ENCODE results near the gene DAAM1. TPM values are rescaled to one million over a fixed set of nuclear protein-coding genes. Genes with fewer than 3 reads are reported as not detected.

Gene DAAM1
- total RNA-seq, 3 donors from 2014 or later (not counting 1 experiment from before 2014, with no cell fraction given): 10.9 to 31.4 (median 12.6) TPM

DNA sequence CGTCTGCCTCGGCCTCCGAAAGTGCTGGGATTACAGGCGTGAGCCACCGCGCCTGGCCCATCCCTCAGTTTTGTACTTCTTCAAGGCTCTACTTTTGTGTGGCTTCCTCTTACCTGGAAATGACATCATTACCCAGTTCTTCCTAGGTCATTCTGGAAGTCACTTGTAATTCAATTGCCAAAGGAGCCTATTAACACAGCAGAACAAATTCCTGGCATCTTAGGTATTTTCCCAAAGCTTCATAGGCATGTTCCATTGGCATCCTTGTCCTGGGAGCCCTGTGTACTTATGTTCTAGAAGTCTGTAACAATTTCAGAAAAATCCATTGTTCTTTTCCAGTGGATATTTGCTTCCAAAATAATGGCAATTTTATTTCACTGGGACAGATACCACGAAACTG is 60.6 kb downstream of the DAAM1 start:
- Mint-ChIP-seq H3K4me3 (no peak overlapping the region), H3K9me3 (no peaks in the 10 kb centered on the region), H3K27me3 (ENCODE audit: low read depth in 2 of 2) (no peaks in the 10 kb centered on the region), H3K36me3 (no peaks in the 10 kb centered on the region), H3K4me1 (peaks cover 16 to 23% of the 10 kb centered on the region in 2 donors), H3K27ac (no peak overlapping the region)
- H3K27ac ChIP-seq (ENCODE audit: low read length): no peak overlapping the region
- intact Hi-C loops (cut with micrococcal nuclease): no loop called here
- H3K4me1 ChIP-seq (ENCODE audit: control insufficient read depth, insufficient read depth, low read length): no peaks in the 10 kb centered on the region
- no peaks in the 10 kb centered on the region for H3K9me3 ChIP-seq (ENCODE audit: control insufficient read depth, insufficient read depth, low read length)
- no peaks in the 10 kb centered on the region for H3K27me3 ChIP-seq (ENCODE audit: control insufficient read depth, insufficient read depth, low read length)
- ATAC-seq: no peak
- H3K4me3 ChIP-seq (ENCODE audit: low read length): no peak overlapping the region
- no peak for DNase-seq
- TF ChIP-seq, protein P1, sequence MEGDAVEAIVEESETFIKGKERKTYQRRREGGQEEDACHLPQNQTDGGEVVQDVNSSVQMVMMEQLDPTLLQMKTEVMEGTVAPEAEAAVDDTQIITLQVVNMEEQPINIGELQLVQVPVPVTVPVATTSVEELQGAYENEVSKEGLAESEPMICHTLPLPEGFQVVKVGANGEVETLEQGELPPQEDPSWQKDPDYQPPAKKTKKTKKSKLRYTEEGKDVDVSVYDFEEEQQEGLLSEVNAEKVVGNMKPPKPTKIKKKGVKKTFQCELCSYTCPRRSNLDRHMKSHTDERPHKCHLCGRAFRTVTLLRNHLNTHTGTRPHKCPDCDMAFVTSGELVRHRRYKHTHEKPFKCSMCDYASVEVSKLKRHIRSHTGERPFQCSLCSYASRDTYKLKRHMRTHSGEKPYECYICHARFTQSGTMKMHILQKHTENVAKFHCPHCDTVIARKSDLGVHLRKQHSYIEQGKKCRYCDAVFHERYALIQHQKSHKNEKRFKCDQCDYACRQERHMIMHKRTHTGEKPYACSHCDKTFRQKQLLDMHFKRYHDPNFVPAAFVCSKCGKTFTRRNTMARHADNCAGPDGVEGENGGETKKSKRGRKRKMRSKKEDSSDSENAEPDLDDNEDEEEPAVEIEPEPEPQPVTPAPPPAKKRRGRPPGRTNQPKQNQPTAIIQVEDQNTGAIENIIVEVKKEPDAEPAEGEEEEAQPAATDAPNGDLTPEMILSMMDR (IDR thresholded peaks at IDR 0.05): no peak
- 98% methylated on average over 7 of the region's 7 CpGs for WGBS (ENCODE audit: insufficient coverage)
- H3K36me3 ChIP-seq (ENCODE audit: control insufficient read depth, insufficient read depth, low read length): no peaks in the 10 kb centered on the region

DNA sequence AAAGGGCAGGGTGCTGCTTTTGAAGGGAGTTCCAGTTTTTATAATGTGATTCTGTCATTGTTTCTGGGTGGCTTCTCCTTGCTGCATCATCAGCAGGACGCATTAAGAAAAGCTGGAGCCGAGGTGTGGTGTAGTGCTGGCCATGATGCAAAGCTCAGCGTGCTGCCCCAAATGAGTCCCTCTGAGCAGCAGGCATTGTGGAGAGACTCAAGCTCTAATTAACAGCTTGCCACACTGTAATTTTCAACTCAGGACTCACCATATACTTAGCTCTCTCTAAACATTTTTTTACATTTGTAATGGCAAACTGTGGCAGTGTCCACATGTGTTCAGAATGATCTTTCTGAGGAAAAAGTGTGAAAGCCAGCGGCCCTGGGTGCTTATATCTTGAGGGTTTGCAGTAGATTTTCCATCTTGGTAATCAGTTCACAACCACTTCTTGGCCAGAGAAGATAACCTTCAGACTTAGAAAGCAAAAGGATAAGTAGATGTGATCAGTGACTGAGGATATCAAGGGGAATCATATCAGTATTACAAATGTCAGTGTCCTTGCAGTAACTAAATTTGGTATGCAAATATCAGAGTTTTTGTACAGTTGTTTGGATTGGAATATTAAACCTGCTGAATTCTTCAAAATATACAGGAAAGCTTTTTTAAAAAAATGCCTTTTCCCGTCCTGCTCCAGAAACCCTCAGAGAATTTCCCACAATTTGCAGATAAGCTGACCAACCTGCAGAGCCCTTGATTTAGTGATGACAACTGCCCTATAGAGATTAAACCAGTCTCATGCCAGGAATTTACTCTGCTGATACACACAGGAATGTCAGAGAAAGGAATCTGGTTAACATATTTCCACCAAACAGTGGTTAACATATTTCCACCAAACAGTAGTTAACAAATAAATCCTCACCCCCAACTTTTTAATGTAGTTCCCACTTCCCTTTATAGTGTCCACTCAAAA is 63.6 kb downstream of the DAAM1 start:
- TF ChIP-seq, protein P1 (IDR thresholded peaks at IDR 0.05): no peak
- no peak overlapping the region for H3K4me3 ChIP-seq (ENCODE audit: low read length)
- H3K36me3 Mint-ChIP-seq: no peaks in the 10 kb centered on the region
- H3K27ac ChIP-seq (ENCODE audit: low read length): no peak overlapping the region
- intact Hi-C loops (cut with micrococcal nuclease): no loop called here
- no peak overlapping the region for H3K27ac Mint-ChIP-seq
- H3K4me1 Mint-ChIP-seq: peaks cover 15 to 20% of the 10 kb centered on the region in 2 donors
- H3K4me1 ChIP-seq (ENCODE audit: control insufficient read depth, insufficient read depth, low read length): no peaks in the 10 kb centered on the region
- H3K9me3 ChIP-seq (ENCODE audit: control insufficient read depth, insufficient read depth, low read length): no peaks in the 10 kb centered on the region
- ATAC-seq (no peak), DNase-seq (no peak)
- WGBS (ENCODE audit: insufficient coverage): 90% methylated on average over 5 of the region's 5 CpGs
- H3K9me3 Mint-ChIP-seq: no peaks in the 10 kb centered on the region
- H3K4me3 Mint-ChIP-seq: no peak overlapping the region
- no peaks in the 10 kb centered on the region for H3K27me3 Mint-ChIP-seq (ENCODE audit: low read depth in 2 of 2)
- H3K27me3 ChIP-seq (ENCODE audit: control insufficient read depth, insufficient read depth, low read length): no peaks in the 10 kb centered on the region
- H3K36me3 ChIP-seq (ENCODE audit: control insufficient read depth, insufficient read depth, low read length): no peaks in the 10 kb centered on the region

DNA sequence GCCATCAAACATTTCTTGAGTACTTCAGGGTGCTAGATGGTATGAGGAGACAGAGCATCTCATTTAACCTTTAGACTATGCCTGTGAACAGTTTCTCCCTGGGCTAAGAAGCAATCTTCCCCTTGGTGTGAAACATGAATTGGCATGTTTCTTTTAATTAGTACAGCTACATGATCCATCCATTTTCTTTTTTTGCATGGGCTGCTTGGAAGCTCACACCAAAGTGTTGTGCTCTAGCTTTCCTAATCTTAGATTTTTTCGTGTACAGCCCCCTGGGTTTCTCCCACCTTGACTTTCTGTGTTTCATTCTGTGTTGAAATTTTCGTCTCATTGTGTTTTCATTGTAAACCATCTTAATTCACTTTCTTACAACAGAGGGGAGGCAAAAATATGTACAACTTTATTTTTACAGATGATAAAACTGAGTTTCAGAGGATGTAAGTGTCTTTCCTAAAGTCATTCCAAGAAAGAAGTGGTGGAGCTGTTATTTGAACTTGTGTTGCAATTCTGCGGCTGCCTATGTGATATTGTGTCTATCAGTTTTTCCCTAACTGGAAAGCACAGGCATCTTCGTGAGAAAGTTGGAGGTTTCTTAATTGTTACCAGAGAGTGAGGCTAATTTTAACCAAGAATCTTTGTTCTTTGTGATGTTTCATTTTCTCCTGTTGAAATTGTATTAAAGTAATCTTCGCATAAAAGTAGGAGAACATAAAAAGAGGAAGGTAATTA is 64.5 kb downstream of the DAAM1 start:
- H3K36me3 Mint-ChIP-seq: no peaks in the 10 kb centered on the region
- WGBS (ENCODE audit: insufficient coverage): 92% methylated on average over 5 of the region's 5 CpGs
- TF ChIP-seq, protein P1 (IDR thresholded peaks at IDR 0.05): no peak
- Histone ChIP-seq H3K9me3 (ENCODE audit: control insufficient read depth, insufficient read depth, low read length) (no peaks in the 10 kb centered on the region), H3K4me3 (ENCODE audit: low read length) (no peak overlapping the region), H3K27ac (ENCODE audit: low read length) (no peak overlapping the region), H3K4me1 (ENCODE audit: control insufficient read depth, insufficient read depth, low read length) (no peaks in the 10 kb centered on the region), H3K36me3 (ENCODE audit: control insufficient read depth, insufficient read depth, low read length) (no peaks in the 10 kb centered on the region), H3K27me3 (ENCODE audit: control insufficient read depth, insufficient read depth, low read length) (no peaks in the 10 kb centered on the region)
- ATAC-seq (no peak), DNase-seq (no peak)
- no peak overlapping the region for H3K27ac Mint-ChIP-seq
- H3K4me1 Mint-ChIP-seq: peaks cover 15 to 28% of the 10 kb centered on the region in 2 donors
- H3K9me3 Mint-ChIP-seq: no peaks in the 10 kb centered on the region
- H3K4me3 Mint-ChIP-seq: no peak overlapping the region
- H3K27me3 Mint-ChIP-seq (ENCODE audit: low read depth in 2 of 2): no peaks in the 10 kb centered on the region
- intact Hi-C loops (cut with micrococcal nuclease): no loop called here

Measured in natural killer cell (primary cell).